ENCODE measurements around the gene FAM180B.

- TF ChIP-seq CTCF (IDR thresholded peaks at IDR 0.05), result peak in 3 of 4 experiments; percentile 4 to 11 (median 9)
- TF ChIP-seq POLR2A (IDR thresholded peaks at IDR 0.05), result no peak
- no peak for TF ChIP-seq EP300 (IDR thresholded peaks at IDR 0.05)
- no peak for TF ChIP-seq POLR2AphosphoS5 (IDR thresholded peaks at IDR 0.05)
Observed at GRCh38 chr11:47551086-47551485, 35.4 kb upstream of the FAM180B start.
